Progenitor cell of endocrine pancreas (in vitro differentiated cells): ENCODE results near the gene PSMC3IP. TPM values are rescaled to one million over a fixed set of nuclear protein-coding genes. Genes with fewer than 3 reads are reported as not detected.
"Not testable (repeated sequence)": the region's sequence is repeated elsewhere in the genome, so short reads cannot be mapped to it uniquely, and the experiment has no call there.

Experiments used
- DNase-seq: peaks from one replicate; pipeline ENCODE4 v3.0.0; 2021; ENCODE audit warnings: low spot score; ENCODE audit not compliant: unreplicated experiment
- H3K27ac Mint-ChIP-seq: 2 replicates; pipeline ENCODE4 v1.8.0; 2021; ENCODE audit warnings: mild to moderate bottlenecking, moderate library complexity, mixed read lengths
- H3K27me3 Mint-ChIP-seq: 2 replicates; pipeline ENCODE4 v1.8.0; 2021; ENCODE audit warnings: mixed read lengths
- H3K36me3 Mint-ChIP-seq: 2 replicates; pipeline ENCODE4 v1.8.0; 2022; ENCODE audit warnings: mixed read lengths; ENCODE audit not compliant: insufficient read depth
- H3K4me1 Mint-ChIP-seq: 2 replicates; pipeline ENCODE4 v1.8.0; 2021; ENCODE audit warnings: low read depth, mixed read lengths
- H3K4me3 Mint-ChIP-seq: 2 replicates; pipeline ENCODE4 v1.8.0; 2021; ENCODE audit warnings: low read depth, mild to moderate bottlenecking, moderate library complexity, mixed read lengths
- H3K9me3 Mint-ChIP-seq: 2 replicates; pipeline ENCODE4 v1.8.0; 2021; ENCODE audit warnings: low read depth, mixed read lengths
- total RNA-seq: library from RNA; stranded (reverse); gene quantifications from 2 replicates; pipeline ENCODE4 v1.2.1, GENCODE V29; 2021
- TF ChIP-seq, protein P1 (sequence below): fragments of 200-600 bp; sonication (generic); IDR thresholded peaks from one replicate; pipeline ENCODE4 v1.5.0; 2021; ENCODE audit warnings: antibody characterized with exemption, mild to moderate bottlenecking; ENCODE audit not compliant: unreplicated experiment

Gene PSMC3IP
- total RNA-seq, 1 donor from 2014 or later: 19.6 TPM

DNA sequence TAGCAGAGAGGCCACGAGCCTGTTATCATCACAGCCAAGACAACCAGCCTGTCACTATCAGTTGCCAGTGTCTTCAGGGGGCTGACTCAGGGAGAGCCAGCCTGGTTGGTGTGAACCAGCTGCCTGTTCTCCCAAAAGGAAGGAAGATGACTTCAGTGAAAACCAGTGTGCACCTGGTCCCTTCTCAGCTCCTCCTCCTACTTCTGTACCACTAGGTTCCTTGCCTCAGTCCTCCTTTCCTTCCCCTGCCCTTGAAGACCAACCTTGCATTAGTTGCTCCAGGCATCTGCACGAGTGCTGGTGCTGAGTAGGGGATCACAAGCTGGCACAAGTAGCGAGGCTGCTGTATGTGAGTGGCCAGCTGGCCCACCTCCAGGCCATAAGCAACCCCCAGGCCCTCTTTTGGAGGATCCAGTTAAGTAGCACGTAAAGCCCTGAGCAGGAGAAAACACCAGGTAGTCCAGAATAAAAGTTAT, 40.5 kb upstream of the PSMC3IP start:
- DNase-seq: no peak
- Mint-ChIP-seq H3K9me3 (no peaks in the 10 kb centered on the region), H3K27ac (peak overlapping the region; percentile 33), H3K4me1 (peaks cover 5% of the 10 kb centered on the region), H3K36me3 (peaks cover 11% of the 10 kb centered on the region), H3K27me3 (no peaks in the 10 kb centered on the region), H3K4me3 (no peak overlapping the region)
- TF ChIP-seq, protein P1, sequence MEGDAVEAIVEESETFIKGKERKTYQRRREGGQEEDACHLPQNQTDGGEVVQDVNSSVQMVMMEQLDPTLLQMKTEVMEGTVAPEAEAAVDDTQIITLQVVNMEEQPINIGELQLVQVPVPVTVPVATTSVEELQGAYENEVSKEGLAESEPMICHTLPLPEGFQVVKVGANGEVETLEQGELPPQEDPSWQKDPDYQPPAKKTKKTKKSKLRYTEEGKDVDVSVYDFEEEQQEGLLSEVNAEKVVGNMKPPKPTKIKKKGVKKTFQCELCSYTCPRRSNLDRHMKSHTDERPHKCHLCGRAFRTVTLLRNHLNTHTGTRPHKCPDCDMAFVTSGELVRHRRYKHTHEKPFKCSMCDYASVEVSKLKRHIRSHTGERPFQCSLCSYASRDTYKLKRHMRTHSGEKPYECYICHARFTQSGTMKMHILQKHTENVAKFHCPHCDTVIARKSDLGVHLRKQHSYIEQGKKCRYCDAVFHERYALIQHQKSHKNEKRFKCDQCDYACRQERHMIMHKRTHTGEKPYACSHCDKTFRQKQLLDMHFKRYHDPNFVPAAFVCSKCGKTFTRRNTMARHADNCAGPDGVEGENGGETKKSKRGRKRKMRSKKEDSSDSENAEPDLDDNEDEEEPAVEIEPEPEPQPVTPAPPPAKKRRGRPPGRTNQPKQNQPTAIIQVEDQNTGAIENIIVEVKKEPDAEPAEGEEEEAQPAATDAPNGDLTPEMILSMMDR: no peak

DNA sequence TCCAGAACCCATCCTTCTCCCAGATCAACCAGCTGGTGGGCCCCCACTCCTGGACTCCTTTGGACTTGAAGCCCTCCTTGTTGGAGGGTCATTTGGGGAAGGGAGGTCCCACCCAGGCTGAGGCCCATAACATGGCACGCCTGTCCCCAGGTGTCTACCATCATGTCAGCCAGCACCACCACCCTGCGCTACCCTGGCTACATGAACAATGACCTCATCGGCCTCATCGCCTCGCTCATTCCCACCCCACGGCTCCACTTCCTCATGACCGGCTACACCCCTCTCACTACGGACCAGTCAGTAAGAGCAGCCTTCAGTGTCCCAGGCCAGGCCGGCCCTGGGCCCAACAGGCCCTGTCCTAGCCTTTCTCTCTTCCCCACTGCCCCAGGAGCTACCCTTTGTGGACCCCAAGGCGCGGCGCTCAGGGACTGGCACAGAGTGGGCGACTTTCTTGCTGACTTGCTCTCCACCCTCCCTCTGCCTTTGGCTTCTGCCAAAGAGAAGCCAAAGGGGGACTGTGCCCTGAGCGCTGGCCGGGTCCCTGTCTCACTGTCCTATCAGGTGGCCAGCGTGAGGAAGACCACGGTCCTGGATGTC, 36.3 kb upstream of the PSMC3IP start:
- no peaks in the 10 kb centered on the region for H3K9me3 Mint-ChIP-seq
- H3K27me3 Mint-ChIP-seq: no peaks in the 10 kb centered on the region
- H3K27ac Mint-ChIP-seq: no peak overlapping the region
- TF ChIP-seq, protein P1: no peak
- no peak overlapping the region for H3K4me3 Mint-ChIP-seq
- peaks cover 15% of the 10 kb centered on the region for H3K36me3 Mint-ChIP-seq
- H3K4me1 Mint-ChIP-seq: peaks cover 7% of the 10 kb centered on the region
- DNase-seq: no peak

DNA sequence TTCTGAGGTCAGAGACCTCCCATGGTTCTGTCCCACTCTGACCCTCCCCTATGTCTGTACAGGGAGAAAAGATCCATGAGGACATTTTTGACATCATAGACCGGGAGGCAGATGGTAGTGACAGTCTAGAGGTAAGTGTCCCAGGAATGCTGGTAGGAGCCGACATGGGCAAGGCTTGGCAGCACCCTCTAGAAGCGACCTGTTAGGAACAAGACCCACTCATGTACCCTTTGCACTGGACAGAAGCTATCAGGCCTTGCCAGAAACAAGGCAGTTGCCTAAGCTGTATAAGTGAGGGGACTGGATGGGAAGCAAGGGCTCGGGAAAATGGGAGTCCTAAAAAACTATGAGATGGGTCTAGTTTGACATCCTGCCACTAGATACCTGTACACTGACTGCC, 34.5 kb upstream of the PSMC3IP start:
- peaks cover 15% of the 10 kb centered on the region for H3K36me3 Mint-ChIP-seq
- peaks cover 15% of the 10 kb centered on the region for H3K4me1 Mint-ChIP-seq
- no peaks in the 10 kb centered on the region for H3K9me3 Mint-ChIP-seq
- TF ChIP-seq, protein P1: no peak
- no peak for DNase-seq
- no peaks in the 10 kb centered on the region for H3K27me3 Mint-ChIP-seq
- H3K4me3 Mint-ChIP-seq: no peak overlapping the region
- no peak overlapping the region for H3K27ac Mint-ChIP-seq

DNA sequence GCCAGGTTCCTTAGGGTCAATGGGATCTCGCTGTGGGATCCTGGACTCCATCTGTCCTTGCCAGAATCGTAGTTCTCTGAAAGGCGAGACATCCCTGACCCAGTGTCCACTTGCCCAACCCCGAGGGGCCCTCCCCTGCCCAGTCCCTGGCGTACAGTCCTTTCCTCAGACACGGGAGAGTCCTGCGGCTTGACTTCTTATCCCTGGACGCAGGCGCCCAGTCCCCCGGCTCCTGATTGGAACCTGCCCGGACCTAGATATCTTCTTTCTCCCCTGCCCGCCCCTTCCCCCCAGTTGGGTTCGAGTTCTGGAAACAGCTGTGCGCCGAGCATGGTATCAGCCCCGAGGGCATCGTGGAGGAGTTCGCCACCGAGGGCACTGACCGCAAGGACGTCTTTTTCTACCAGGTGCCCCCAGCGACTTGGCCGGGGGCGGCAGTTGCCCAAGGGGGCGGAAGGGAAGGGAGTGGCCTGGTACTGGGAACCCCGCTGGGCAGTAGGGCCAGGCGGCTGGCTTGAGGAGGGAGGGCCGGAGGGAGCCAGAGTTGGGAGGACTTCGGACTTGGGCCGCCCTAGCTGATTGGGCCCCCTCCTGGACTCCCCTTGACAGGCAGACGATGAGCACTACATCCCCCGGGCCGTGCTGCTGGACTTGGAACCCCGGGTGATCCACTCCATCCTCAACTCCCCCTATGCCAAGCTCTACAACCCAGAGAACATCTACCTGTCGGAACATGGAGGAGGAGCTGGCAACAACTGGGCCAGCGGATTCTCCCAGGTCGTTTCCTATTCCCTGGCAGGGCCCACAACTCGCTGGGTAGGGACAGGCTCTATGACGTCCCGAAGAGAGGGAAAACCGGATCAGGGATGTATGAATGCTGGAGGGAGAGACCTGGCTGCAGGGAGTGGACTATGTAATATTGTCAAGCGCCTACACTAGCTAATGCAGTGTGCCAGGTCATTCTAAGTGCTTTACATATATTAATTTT, 32.6 kb upstream of the PSMC3IP start:
- DNase-seq: peak; percentile 24
- H3K4me3 Mint-ChIP-seq: peak overlapping the region; percentile 97
- H3K27me3 Mint-ChIP-seq, H3K9me3 Mint-ChIP-seq: not testable (repeated sequence)
- peaks cover 14% of the 10 kb centered on the region for H3K36me3 Mint-ChIP-seq
- peak overlapping the region; percentile 97 for H3K27ac Mint-ChIP-seq
- peaks cover 22% of the 10 kb centered on the region for H3K4me1 Mint-ChIP-seq

DNA sequence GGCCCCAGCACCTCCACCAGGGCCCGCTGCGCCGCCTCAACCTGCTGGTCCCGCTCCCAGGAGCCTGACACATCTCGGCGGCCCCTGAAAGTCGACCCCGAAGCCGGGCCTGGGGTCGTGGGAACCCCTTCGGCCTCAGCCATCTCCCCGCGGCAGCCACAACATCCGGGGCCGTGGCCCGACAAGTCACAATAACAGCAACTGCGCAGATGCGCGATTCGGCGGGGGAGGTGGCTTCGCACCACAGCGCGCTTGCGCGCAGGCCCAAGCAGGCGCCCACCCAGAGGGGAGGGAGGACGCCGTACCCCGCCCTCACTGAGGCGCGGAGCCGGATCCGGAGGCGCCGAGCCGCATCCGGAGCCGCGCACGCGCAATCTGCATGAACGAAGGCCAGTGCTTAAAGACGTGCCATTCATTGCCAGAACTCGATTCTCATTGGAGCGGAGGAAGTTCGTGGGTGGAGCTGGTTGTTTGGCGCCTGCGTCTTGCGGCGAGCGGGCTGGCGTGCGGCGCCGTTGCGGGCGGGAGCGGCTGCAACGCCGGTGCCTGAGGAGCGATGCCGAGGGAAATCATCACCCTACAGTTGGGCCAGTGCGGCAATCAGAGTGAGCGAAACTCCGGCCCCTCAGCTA, 31.8 kb upstream of the PSMC3IP start, which contains the start of the genes RETREG3 and TUBG1:
Gene RETREG3 (minus strand): TSS at position 193 of the 632 bp plus-strand sequence. CDS start 50 bp downstream, at position 143.
Gene TUBG1 (plus strand): TSS at position 502 of the 632 bp plus-strand sequence. CDS start 55 bp downstream, at position 557.
- Mint-ChIP-seq H3K4me1 (peaks cover 22% of the 10 kb centered on the region), H3K27ac (peak within 1 kb of the TSS; percentile 97), H3K9me3 (no peaks in the 10 kb centered on the region), H3K36me3 (peaks cover 11% of the 10 kb centered on the region), H3K27me3 (no peaks in the 10 kb centered on the region), H3K4me3 (peak within 1 kb of the TSS; percentile 97)
- peak; percentile 99 for DNase-seq
- TF ChIP-seq, protein P1: peak; percentile 42
